H1 (cell line): ENCODE data around the gene DHCR7. TPM values are rescaled to one million over a fixed set of nuclear protein-coding genes. Genes with fewer than 3 reads are reported as not detected.

Experiments used
- CTCF ChIA-PET: fragments of 300-600 bp; sonication (Branson Sonifier 250); formaldehyde crosslinking; loops from one replicate; lab custom pipeline; 2021; ENCODE audit not compliant: partially characterized antibody; lab: Charles Lee
- POLR2A ChIA-PET: fragments of 300-600 bp; sonication (Branson Sonifier 250); formaldehyde crosslinking; loops from one replicate; lab custom pipeline; 2021; ENCODE audit warnings: inconsistent platforms; ENCODE audit not compliant: partially characterized antibody; lab: Charles Lee
- DNase-seq, 2 experiments: peaks; one replicate each; pipeline versions ENCODE4 v3.0.0 to v3.0.0-alpha.2; 2010 to 2022; ENCODE audit warnings: low spot score in 2 of 2, low read depth in 1 of 2, mixed read lengths in 1 of 2
- FAIRE-seq: peaks from 2 replicates; lab custom pipeline; 2011; peaks lifted over from hg19 to GRCh38; lab: Jason Lieb, UNC
- H2AFZ ChIP-seq: 2 replicates; pipeline ENCODE4 v1.8.1; 2012; ENCODE audit warnings: low read length, inconsistent platforms
- H2AK5ac ChIP-seq: 2 replicates; pipeline ENCODE4 v1.6.1; 2013; ENCODE audit warnings: low read depth, low read length
- H2BK120ac ChIP-seq: replicated peaks from 2 replicates; pipeline ENCODE3; 2013; ENCODE audit warnings: low read depth, low read length, inconsistent platforms
- H2BK12ac ChIP-seq: 2 replicates; pipeline ENCODE4 v1.6.1; 2013; ENCODE audit warnings: low read depth, low read length
- H2BK15ac ChIP-seq: 2 replicates; pipeline ENCODE4 v1.6.1; 2013; ENCODE audit warnings: low read length
- H2BK20ac ChIP-seq: 2 replicates; pipeline ENCODE4 v1.6.1; 2013; ENCODE audit warnings: low read length
- H2BK5ac ChIP-seq: 2 replicates; pipeline ENCODE4 v1.6.1; 2013; ENCODE audit warnings: low read depth, low read length
- H3K14ac ChIP-seq: 2 replicates; pipeline ENCODE4 v1.6.1; 2013; ENCODE audit warnings: inconsistent platforms; ENCODE audit not compliant: insufficient read length
- H3K18ac ChIP-seq: 2 replicates; pipeline ENCODE4 v1.6.1; 2013; ENCODE audit warnings: low read length; ENCODE audit errors: extremely low read depth
- H3K23ac ChIP-seq: 2 replicates; pipeline ENCODE4 v1.6.1; 2013; ENCODE audit warnings: inconsistent platforms; ENCODE audit not compliant: insufficient read length
- H3K23me2 ChIP-seq: 2 replicates; pipeline ENCODE4 v1.6.1; 2013; ENCODE audit warnings: low read depth, low read length
- H3K27ac ChIP-seq: 2 replicates; pipeline ENCODE4 v1.6.1; 2011; ENCODE audit warnings: low read depth, low read length, inconsistent platforms
- H3K27me3 ChIP-seq, 4 experiments: replicated peaks in 1 of 4; 1 replicate in 1 of 4; 2 replicates in 3 of 4; pipeline versions ENCODE4 v1.6.1 to v1.8.1; 2011 to 2013; ENCODE audit warnings: low read length in 3 of 4, mild to moderate bottlenecking in 3 of 4, inconsistent platforms in 2 of 4, mixed read lengths in 2 of 4, moderate library complexity in 1 of 4; ENCODE audit not compliant: control insufficient read depth in 3 of 4, insufficient read depth in 3 of 4; ENCODE audit errors: extremely low read depth in 1 of 4
- H3K36me3 ChIP-seq, 4 experiments: 2 replicates each; pipeline versions ENCODE4 v1.6.1 to v1.8.1; 2011 to 2013; ENCODE audit warnings: mild to moderate bottlenecking in 4 of 4, low read length in 3 of 4, moderate library complexity in 2 of 4, control low read depth in 1 of 4, inconsistent platforms in 1 of 4; ENCODE audit not compliant: insufficient read depth in 4 of 4, control insufficient read depth in 2 of 4
- H3K4ac ChIP-seq: replicated peaks from 2 replicates; pipeline ENCODE3; 2013; ENCODE audit warnings: low read length, low read depth, mixed read lengths, inconsistent platforms; ENCODE audit not compliant: insufficient read length
- H3K4me1 ChIP-seq, 4 experiments: replicated peaks in 1 of 4; 1 replicate in 1 of 4; 2 replicates in 3 of 4; pipeline versions ENCODE4 v1.6.1 to v1.8.1; 2011 to 2013; ENCODE audit warnings: low read length in 3 of 4, inconsistent platforms in 2 of 4, mixed read lengths in 1 of 4; ENCODE audit not compliant: insufficient read depth in 4 of 4, control insufficient read depth in 3 of 4
- H3K4me2 ChIP-seq, 2 experiments: 2 replicates each; pipeline versions ENCODE4 v1.6.1 to v1.8.1; 2011 to 2013; ENCODE audit warnings: low read depth in 2 of 2, low read length in 2 of 2, control low read depth in 1 of 2, inconsistent platforms in 1 of 2, mild to moderate bottlenecking in 1 of 2; ENCODE audit not compliant: insufficient read depth in 1 of 2
- H3K4me3 ChIP-seq, 4 experiments: fragments of 200-600, 300-600 bp in 1 of 4; sonication (generic), shearing (Covaris generic), sonication (Bioruptor Twin) in 1 of 4; 2 replicates each; pipeline versions ENCODE4 v1.5.1 to v1.8.1; 2011 to 2016; ENCODE audit warnings: low read length in 4 of 4, low read depth in 3 of 4, control low read depth in 2 of 4, inconsistent platforms in 2 of 4, mild to moderate bottlenecking in 2 of 4, mixed read lengths in 1 of 4, moderate library complexity in 1 of 4; ENCODE audit not compliant: insufficient read depth in 2 of 4; ENCODE audit errors: extremely low read depth in 1 of 4
- H3K56ac ChIP-seq: replicated peaks from 2 replicates; pipeline ENCODE3; 2013; ENCODE audit warnings: low read depth, mild to moderate bottlenecking, mixed read lengths, low read length, inconsistent platforms; ENCODE audit not compliant: insufficient read length
- H3K79me1 ChIP-seq: 2 replicates; pipeline ENCODE4 v1.6.1; 2013; ENCODE audit warnings: low read depth, low read length, control low read depth
- H3K79me2 ChIP-seq, 2 experiments: 2 replicates each; pipeline versions ENCODE4 v1.6.1 to v1.8.1; 2012 to 2013; ENCODE audit warnings: low read length in 2 of 2, mild to moderate bottlenecking in 2 of 2, inconsistent platforms in 1 of 2; ENCODE audit not compliant: insufficient read depth in 2 of 2, control insufficient read depth in 1 of 2
- H3K9ac ChIP-seq, 4 experiments: replicated peaks in 1 of 4; 1 replicate in 1 of 4; 2 replicates in 3 of 4; pipeline versions ENCODE4 v1.6.1 to v1.8.1; 2011 to 2013; ENCODE audit warnings: low read depth in 3 of 4, low read length in 3 of 4, control low read depth in 2 of 4, mild to moderate bottlenecking in 2 of 4, moderate library complexity in 2 of 4, inconsistent platforms in 1 of 4; ENCODE audit errors: extremely low read depth in 1 of 4
- H3K9me3 ChIP-seq, 2 experiments: 2 replicates each; pipeline versions ENCODE4 v1.6.1 to v1.8.1; 2012 to 2013; ENCODE audit warnings: mild to moderate bottlenecking in 2 of 2, moderate library complexity in 2 of 2, control low read depth in 1 of 2, inconsistent platforms in 1 of 2, low read depth in 1 of 2, low read length in 1 of 2, mixed read lengths in 1 of 2; ENCODE audit not compliant: insufficient read depth in 2 of 2
- H4K20me1 ChIP-seq, 2 experiments: replicated peaks in 1 of 2; 2 replicates each; pipeline versions ENCODE3 to v1.8.1; 2011 to 2013; ENCODE audit warnings: inconsistent platforms in 2 of 2, low read length in 2 of 2, mild to moderate bottlenecking in 1 of 2; ENCODE audit not compliant: insufficient read depth in 2 of 2, control insufficient read depth in 1 of 2
- H4K5ac ChIP-seq: 2 replicates; pipeline ENCODE4 v1.6.1; 2013; ENCODE audit warnings: low read length, low read depth, mixed read lengths, inconsistent platforms; ENCODE audit not compliant: insufficient read length
- H4K8ac ChIP-seq: 2 replicates; pipeline ENCODE4 v1.8.0; 2013; ENCODE audit warnings: mild to moderate bottlenecking, moderate library complexity, low read length, inconsistent platforms; ENCODE audit not compliant: insufficient read depth; ENCODE audit errors: extremely low read depth
- H4K91ac ChIP-seq: replicated peaks from 2 replicates; pipeline ENCODE3; 2013; ENCODE audit warnings: low read length, mixed read lengths, inconsistent platforms; ENCODE audit not compliant: insufficient read length
- CHD2 ChIP-seq: IDR thresholded peaks from 2 replicates; pipeline ENCODE4 v1.6.1; 2012; ENCODE audit warnings: low read length, improper control_type of control experiment
- EZH2 ChIP-seq: fragments of 200-600 bp; sonication (generic); IDR thresholded peaks from 2 replicates; pipeline ENCODE4 v1.7.1; 2012; ENCODE audit warnings: low read depth, mild to moderate bottlenecking, moderate library complexity, low read length, inconsistent platforms; ENCODE audit not compliant: severe bottlenecking
- HDAC2 ChIP-seq, 2 experiments: fragments of 300-600 bp in 1 of 2; sonication (generic) in 1 of 2; IDR thresholded peaks; 2 replicates each; pipeline ENCODE4 v1.6.1; 2011 to 2012; ENCODE audit warnings: low read depth in 2 of 2, low read length in 2 of 2, mild to moderate bottlenecking in 2 of 2, moderate library complexity in 2 of 2, borderline replicate concordance in 1 of 2, inconsistent platforms in 1 of 2
- KDM1A ChIP-seq: fragments of 200-600, 300-600 bp; sonication (generic); IDR thresholded peaks from 2 replicates; pipeline ENCODE4 v1.7.1; 2016; ENCODE audit warnings: mild to moderate bottlenecking, low read length, borderline replicate concordance
- KDM5A ChIP-seq: fragments of 200-600 bp; IDR thresholded peaks from 2 replicates; pipeline ENCODE4 v1.7.1; 2012; ENCODE audit warnings: mild to moderate bottlenecking, low read length, inconsistent platforms, mixed read lengths
- MAFK ChIP-seq: IDR thresholded peaks from 2 replicates; pipeline ENCODE4 v1.6.1; 2012; ENCODE audit warnings: low read depth, mild to moderate bottlenecking, improper control_type of control experiment, low read length
- POLR2A ChIP-seq, 2 experiments: IDR thresholded peaks; 1 replicate in 1 of 2; 2 replicates in 1 of 2; pipeline ENCODE4 v1.6.1; 2011; ENCODE audit warnings: low read depth in 2 of 2, low read length in 2 of 2, mild to moderate bottlenecking in 2 of 2; ENCODE audit errors: control extremely low read depth in 1 of 2
- POU5F1 ChIP-seq: IDR thresholded peaks from 2 replicates; pipeline ENCODE4 v1.6.1; 2011; ENCODE audit warnings: low read depth, mild to moderate bottlenecking, low read length, moderate library complexity
- SIX5 ChIP-seq: IDR thresholded peaks from 2 replicates; pipeline ENCODE4 v1.6.1; 2011; ENCODE audit warnings: mild to moderate bottlenecking, low read depth, low read length
- SP4 ChIP-seq: IDR thresholded peaks from 2 replicates; pipeline ENCODE4 v1.6.1; 2012; ENCODE audit warnings: low read length, inconsistent platforms
- USF2 ChIP-seq: IDR thresholded peaks from 2 replicates; pipeline ENCODE4 v1.6.1; 2011; ENCODE audit warnings: low read length, improper control_type of control experiment
- WGBS, 2 experiments: shearing (Covaris generic) in 1 of 2; methylation state at CpG; one replicate each; pipeline versions ENCODE4 v1.1.6 to v1.1.7; 2013 to 2015; ENCODE audit warnings: low lambda C conversion rate in 2 of 2, mixed read lengths in 2 of 2, inconsistent platforms in 1 of 2, low coverage in 1 of 2, missing lambda C conversion rate in 1 of 2; ENCODE audit not compliant: insufficient replicate concordance in 2 of 2, insufficient coverage in 1 of 2, insufficient read length in 1 of 2; ENCODE audit errors: extremely low coverage in 1 of 2, missing lambda C conversion rate in 1 of 2; 5-methylcytosine and 5-hydroxymethylcytosine counted together
- polyA plus RNA-seq, 7 experiments: library from polyadenylated mRNA; depleted of rRNA in 3 of 7; stranded (reverse) in 5 of 7; unstranded in 2 of 7; fragments of >200 nt in 5 of 7; fragments of 200-250 nt in 2 of 7; gene quantifications; 1 replicate in 5 of 7; 2 replicates in 1 of 7; 4 replicates in 1 of 7; pipeline versions ENCODE4 v1.2.1 to v1.2.3, GENCODE V29; 2011 to 2013; ENCODE audit warnings: missing spikeins in 2 of 7, mixed read lengths in 2 of 7
- total RNA-seq: library from RNA; stranded (reverse); fragmentation: NEBNext Ultra II Directional; extraction: Animal tissue kit (Norgen Biotek cat#: 25700); gene quantifications from 2 replicates; pipeline ENCODE4 v1.2.1, GENCODE V29; 2021

Gene DHCR7
- total and polyA plus RNA-seq, 2 of the 8 experiments (the other 6 are each of a cell fraction or from before 2014, with no cell fraction given) = 144 to 157 TPM

GRCh38 chr11:71486320-71486719, 38.1 kb upstream of the DHCR7 start:
- H2BK120ac ChIP-seq = no peak overlapping the region
- H3K36me3 ChIP-seq = peaks cover 7 to 28% (median 22%) of the 10 kb centered on the region in 4 experiments; a peak in 7 of 8 replicates
- no peak overlapping the region for H4K5ac ChIP-seq
- H3K4me3 ChIP-seq = no peak overlapping the region
- H2BK15ac ChIP-seq = no peak overlapping the region
- no peaks in the 10 kb centered on the region for H3K4me1 ChIP-seq
- FAIRE-seq (no peak), DNase-seq (no peak)
- ChIA-PET POLR2A (no interaction called here), CTCF (no interaction called here)
- no peak overlapping the region for H3K18ac ChIP-seq
- H3K79me2 ChIP-seq = no peaks in the 10 kb centered on the region
- H3K9ac ChIP-seq = no peak overlapping the region
- no peak overlapping the region for H2AFZ ChIP-seq
- H2BK20ac ChIP-seq = no peak overlapping the region
- TF ChIP-seq HDAC2 (IDR thresholded peaks at IDR 0.05; ENCODE audit: borderline replicate concordance in 1 of 2, low read depth in 2 of 2, low read length in 2 of 2) (no peak), EZH2 (no peak), POLR2A (IDR thresholded peaks at IDR 0.05; ENCODE audit: control extremely low read depth in 1 of 2, low read depth in 2 of 2, low read length in 2 of 2) (no peak), POU5F1 (no peak), CHD2 (no peak), KDM5A (no peak), SIX5 (no peak), KDM1A (no peak), MAFK (no peak), USF2 (no peak), SP4 (no peak)
- TF ChIP-seq, all 59 proteins: peak for 0
- Histone ChIP-seq H2BK5ac (no peak overlapping the region), H2BK12ac (no peak overlapping the region), H3K4ac (no peak overlapping the region), H3K4me2 (no peak overlapping the region), H4K91ac (no peak overlapping the region), H4K8ac (no peak overlapping the region), H3K56ac (no peak overlapping the region), H3K9me3 (no peaks in the 10 kb centered on the region), H3K79me1 (no peaks in the 10 kb centered on the region), H3K23me2 (peaks cover 4% of the 10 kb centered on the region; the same call in 1 of the 2 replicates), H3K27ac (no peak overlapping the region), H3K14ac (no peak overlapping the region), H3K27me3 (no peaks in the 10 kb centered on the region), H3K23ac (no peak overlapping the region), H4K20me1 (peaks cover 4 to 16% of the 10 kb centered on the region in 2 experiments), H2AK5ac (no peak overlapping the region)
- 100% methylated on average over 1 of the region's 1 CpG; no CpG with 5 or more reads in 1 of the 2 experiments for WGBS, 2 experiments
